ENCODE data around the gene GPR4. TPM values are rescaled to one million over a fixed set of nuclear protein-coding genes. Genes with fewer than 3 reads are reported as not detected.

The GPR4 gene
- total RNA-seq (ENCODE audit: low replicate concordance): 0.16 TPM in 1 of 2 replicates, not detected in the other

DNA sequence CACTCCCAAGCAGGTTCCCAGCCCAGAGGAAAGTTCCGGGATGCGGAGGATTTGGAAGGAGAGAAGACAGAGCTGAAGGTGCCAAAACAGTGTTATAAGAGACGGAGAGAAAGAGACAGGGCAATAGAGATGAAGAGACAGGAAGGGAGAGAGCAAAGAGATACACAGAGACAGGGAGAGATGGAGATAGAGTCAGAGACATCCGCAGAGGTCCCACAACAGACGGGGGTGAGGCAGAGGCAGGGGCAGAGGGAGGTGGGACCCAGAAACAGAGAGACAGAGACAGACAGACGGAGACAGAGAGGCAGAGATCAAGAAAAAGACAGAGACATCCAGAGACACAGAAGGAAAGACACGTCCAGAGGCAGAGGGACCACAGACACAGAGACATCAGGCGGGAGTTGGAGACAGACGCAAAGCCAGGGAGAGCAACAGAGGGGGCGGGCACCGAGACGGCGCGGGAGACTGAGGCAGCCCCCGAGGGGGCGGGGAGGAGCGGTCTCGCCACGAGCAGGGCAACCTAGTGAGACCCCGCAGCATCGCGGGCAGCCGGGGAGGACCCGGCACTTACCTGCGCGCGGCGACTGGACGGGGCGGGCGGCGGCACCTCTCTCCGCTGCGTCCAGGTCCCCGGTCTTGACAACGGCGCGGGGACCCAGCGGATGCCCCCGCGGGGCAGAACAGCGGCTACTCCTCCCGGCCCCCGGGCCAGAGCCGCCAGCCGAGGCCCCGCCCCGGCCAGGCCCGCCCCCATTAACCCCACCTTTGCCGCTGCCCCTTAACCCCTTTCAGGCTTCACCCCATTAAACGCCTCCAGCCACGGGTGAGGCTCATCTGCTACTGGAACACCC lies at the start of gene GPR4:
Gene GPR4 (minus strand): TSS at position 689 of the 851 bp plus-strand sequence. CDS start 10,346 bp downstream, outside the sequence.
- H3K4me3 ChIP-seq (ENCODE audit: low read depth, low read length): peak within 1 kb of the TSS; percentile 78
- no peak for DNase-seq (ENCODE audit: low read depth)
- no peak for TF ChIP-seq CTCF (IDR thresholded peaks at IDR 0.05; ENCODE audit: insufficient read depth, low read length)

- TF ChIP-seq CTCF (IDR thresholded peaks at IDR 0.05; ENCODE audit: insufficient read depth, low read length): no peak
- DNase-seq (ENCODE audit: low read depth): no peak
Observed at GRCh38 chr19:45650722-45651121, 48.7 kb upstream of the GPR4 start.

GRCh38 chr19:45646345-45646698 lies 44.3 kb upstream of the GPR4 start:
- no peak overlapping the region for H3K4me3 ChIP-seq (ENCODE audit: low read depth, low read length)
- TF ChIP-seq CTCF (IDR thresholded peaks at IDR 0.05; ENCODE audit: insufficient read depth, low read length): no peak
- DNase-seq (ENCODE audit: low read depth): no peak

More at GRCh38 chr19:45650722-45651121, 48.7 kb upstream of the GPR4 start:
- H3K4me3 ChIP-seq (ENCODE audit: low read depth, low read length): no peak overlapping the region

DNA sequence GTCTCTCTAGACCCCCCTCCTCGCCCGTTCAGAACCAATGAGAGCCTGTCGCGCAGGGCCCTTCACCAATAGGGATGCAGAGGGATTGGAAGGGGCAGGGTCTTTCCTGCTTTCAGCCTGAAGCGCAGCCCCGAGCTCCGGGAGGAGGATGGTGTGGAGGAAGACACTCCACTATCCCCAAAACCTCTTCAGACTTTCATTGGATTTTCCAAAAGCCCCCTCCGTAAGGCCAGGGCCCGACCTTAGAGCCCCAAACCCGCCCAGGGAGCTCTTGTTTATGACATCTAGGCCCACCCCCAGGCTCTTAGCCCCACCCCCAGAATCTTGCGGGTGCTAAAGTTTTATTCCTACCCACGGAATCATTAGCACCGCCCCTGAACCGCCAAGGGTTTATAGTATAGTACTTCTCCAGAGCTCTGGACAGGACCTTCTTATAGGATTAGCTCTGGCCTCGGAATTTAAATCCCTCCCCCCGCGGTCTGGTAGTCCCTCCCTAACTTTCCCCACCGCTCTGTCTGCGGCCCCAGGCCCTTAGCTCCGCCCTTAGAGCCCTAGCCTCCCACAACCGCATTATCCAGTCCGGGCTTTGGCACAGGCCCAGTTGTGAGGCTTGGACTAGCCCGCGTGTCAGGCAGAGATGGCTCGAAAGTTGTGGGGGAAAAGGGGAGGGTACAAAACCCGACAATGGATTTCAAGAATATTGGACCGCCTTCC lies 43.8 kb upstream of the GPR4 start:
- no peak for TF ChIP-seq CTCF (IDR thresholded peaks at IDR 0.05; ENCODE audit: insufficient read depth, low read length)

GRCh38 chr19:45645068-45645630 lies 43.1 kb upstream of the GPR4 start:
- DNase-seq (ENCODE audit: low read depth): no peak
- TF ChIP-seq CTCF (IDR thresholded peaks at IDR 0.05; ENCODE audit: insufficient read depth, low read length): no peak
- H3K4me3 ChIP-seq (ENCODE audit: low read depth, low read length): peak overlapping the region; percentile 40

More for the DNA sequence above, 43.8 kb upstream of the GPR4 start:
- peak; percentile 69 for DNase-seq (ENCODE audit: low read depth)
- peak overlapping the region; percentile 55 for H3K4me3 ChIP-seq (ENCODE audit: low read depth, low read length)

DNA sequence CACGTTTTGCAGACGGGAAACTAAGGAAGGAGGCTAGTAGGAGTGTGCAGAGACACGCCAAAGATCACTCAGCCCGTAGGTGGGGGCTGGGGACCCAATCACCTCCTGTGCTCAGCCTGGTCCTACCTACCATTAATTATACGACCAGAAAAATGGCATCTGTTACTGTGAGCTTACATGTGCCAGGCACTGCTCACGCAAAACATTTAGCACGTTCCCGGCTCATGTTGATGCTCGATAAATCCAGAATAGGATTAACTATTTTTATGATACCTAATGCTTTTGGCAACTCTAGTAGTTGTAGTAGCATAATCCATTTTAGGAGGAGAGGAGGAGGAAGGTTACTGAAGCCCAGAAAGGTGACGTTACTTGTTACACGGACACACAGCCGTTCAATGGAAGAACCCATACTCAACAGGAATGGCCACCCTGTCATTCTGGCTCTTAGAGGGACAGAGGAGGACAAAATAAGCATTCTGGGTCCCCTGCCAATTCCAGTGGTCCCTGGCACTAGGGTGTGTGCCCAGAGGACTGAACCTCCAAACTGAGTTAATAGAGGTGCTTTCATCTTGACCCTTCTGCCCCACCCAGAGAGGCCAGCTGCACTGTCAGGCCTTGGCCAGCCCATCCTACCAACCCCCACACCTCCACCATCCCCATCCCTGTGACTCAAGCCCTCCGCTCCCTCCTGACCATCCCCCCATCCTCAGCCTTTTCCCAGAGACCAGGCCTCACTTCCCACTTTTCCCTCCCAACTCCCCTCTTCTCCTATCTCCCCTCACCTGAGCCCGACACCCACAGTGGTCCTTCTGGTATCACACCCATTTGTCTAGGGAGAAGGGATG lies 42.1 kb upstream of the GPR4 start:
- DNase-seq (ENCODE audit: low read depth): no peak
- no peak overlapping the region for H3K4me3 ChIP-seq (ENCODE audit: low read depth, low read length)
- no peak for TF ChIP-seq CTCF (IDR thresholded peaks at IDR 0.05; ENCODE audit: insufficient read depth, low read length)
